Measurements from ENCODE around the gene ITPR1. TPM values are rescaled to one million over a fixed set of nuclear protein-coding genes. Genes with fewer than 3 reads are reported as not detected.
"Not testable (repeated sequence)": the region's sequence is repeated elsewhere in the genome, so short reads cannot be mapped to it uniquely, and the experiment has no call there.

The ITPR1 gene
- total RNA-seq, 1 donor from 2014 or later: 81.3 TPM

DNA sequence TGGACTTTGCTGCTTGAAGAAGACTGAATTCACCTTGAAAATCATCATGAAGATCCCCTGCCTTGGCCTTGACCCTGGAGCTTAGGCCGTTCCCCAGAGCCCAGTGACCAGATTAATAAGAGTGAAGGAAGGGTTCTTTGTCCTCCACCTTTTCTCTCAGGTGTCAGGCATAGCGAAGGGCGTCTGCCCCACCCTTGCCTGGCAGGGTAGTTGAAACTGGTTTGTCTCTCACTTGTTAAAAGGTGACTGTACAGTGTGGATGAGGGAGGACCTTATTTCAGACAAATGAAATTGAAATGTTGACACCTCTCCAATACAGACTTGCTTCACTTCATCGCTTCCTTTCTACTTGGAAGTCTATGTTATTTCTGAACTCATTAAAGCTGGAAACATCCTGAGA, 262.4 kb downstream of the ITPR1 start:
- no peak for ATAC-seq
- DNase-seq (ENCODE audit: low spot score): no peak
- intact Hi-C loops (cut with DNase I): no loop called here

DNA sequence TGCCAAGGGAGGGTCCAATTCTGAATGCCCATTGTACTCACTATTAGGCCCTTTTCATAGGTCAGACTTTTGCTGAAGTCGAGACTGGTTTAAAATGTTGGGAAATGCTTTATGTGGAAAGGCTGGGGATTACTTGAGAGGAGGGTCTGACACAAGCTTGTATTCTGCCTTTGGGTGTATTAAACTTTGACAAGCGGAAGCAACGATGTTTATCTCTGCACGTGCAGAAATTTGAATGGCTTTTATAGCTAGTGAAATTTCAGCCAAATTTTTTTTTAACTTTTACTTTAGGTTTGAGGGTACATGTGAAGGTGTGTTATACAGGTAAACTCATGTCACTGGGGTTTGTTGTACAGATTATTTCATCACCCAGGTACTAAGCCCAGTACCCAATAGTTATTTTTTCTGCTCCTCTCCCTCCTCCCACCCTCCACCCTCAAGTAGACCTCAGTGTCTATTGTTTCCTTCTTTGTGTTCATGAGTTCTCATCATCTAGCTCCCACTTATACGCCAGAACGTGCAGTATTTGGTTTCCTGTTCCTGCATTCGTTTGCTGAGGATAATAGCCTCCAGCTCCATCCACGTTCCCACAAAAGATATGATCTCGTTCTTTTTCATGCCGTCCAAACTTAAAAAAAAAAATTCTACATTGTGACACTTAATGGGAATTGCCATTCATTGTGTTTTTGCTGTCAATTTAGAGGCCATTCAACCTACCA, 263.1 kb downstream of the ITPR1 start:
- ATAC-seq (no peak), DNase-seq (ENCODE audit: low spot score) (no peak)
- intact Hi-C loops (cut with DNase I): no loop called here

DNA sequence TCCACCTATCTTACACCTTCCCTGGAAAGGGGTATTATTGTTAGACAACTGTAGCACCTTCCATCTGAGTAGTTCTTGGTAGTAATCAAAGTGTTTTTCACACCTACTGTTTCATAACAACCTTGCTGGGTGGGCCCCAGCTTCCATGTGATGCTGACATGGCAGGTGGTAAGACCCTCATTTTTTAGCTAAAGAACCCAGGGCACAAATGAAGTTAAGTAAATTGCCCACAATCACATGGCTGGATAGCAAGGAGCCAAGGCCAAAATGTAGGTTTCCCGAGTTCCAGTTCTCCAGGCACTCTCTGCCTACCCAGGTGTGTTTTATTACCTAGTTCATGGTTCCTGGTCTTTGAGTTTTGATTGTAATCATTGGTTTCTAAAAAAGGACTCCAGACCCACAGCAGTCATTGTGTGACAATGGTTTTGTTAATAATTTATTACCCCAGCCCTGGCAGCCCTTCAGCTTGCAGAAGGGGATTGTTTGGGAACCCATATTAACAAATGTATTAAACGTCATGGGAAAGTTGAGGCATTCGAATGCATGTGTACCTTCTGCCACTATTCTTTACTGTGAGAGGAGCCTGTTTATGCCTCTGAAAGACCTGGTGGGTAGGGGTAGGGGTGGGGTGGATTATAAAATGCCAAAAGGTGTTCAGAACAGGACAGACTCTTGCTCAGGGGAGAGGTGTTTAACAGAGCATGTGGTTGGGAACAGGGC, 263.9 kb downstream of the ITPR1 start:
- DNase-seq (ENCODE audit: low spot score): no peak
- intact Hi-C loops (cut with DNase I): no loop called here
- no peak for ATAC-seq

DNA sequence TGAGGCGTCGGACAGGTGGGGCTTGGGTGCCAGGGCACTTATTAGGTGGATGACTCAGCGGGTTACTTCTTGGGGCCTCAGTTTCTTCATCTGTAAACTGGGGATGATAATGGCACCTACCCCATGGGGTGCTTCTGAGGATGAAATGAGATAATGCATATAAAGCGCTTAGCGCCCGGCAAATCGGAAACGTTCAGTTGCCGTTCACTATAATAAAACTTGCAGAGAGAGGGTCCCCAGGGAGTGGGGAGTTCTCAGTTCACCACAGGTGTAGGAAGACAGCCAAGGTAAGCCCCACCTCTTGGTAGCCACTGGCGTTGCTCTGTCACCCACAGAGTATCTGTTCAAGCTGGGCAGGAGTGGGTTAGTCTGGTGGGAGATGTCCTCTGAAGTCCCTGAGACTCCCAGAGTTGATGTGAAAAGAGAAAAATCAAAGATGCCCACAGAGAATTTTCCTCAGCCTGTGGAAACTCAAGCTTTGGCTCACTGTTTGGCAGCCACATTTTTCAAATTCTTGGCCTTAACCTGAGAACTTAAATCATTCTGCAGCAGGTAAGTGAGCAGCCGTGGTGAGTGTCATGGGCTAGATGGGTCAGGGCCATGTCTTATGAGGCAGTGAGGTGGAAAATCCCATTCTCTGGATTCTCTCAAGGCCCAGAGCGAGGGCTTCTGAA, 264.6 kb downstream of the ITPR1 start:
- DNase-seq (ENCODE audit: low spot score): no peak
- no peak for ATAC-seq
- intact Hi-C loops (cut with DNase I): no loop called here

DNA sequence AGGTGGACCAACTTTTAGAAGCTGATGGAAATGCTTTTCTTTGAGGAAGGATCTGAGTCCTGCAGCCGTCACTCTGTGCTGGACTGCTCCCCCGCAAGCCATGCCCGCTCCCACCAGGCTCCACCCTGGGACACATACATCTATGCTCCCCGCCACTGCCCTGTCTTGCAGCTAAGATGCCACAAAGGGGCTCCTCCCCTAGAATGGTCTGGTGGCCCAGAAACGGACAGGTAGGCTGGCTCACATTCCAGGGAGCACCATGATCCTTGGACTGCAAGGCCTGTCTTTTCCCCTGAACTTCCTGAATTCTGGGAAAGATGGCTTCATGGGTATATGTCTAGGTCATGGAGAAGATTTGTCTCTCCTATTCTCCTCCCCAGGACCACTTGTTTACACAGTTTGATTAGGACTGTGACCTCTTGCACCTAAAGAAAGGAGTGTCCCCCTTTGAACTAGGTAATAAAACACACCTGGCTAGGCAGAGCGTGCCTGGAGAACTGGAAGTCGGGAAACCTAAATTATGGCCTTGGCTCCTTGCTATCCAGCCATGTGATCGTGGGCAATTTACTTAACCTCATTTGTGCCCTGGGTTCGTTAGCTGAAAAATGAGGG, 265.2 kb downstream of the ITPR1 start:
- DNase-seq (ENCODE audit: low spot score): no peak
- intact Hi-C loops (cut with DNase I): no loop called here
- no peak for ATAC-seq

DNA sequence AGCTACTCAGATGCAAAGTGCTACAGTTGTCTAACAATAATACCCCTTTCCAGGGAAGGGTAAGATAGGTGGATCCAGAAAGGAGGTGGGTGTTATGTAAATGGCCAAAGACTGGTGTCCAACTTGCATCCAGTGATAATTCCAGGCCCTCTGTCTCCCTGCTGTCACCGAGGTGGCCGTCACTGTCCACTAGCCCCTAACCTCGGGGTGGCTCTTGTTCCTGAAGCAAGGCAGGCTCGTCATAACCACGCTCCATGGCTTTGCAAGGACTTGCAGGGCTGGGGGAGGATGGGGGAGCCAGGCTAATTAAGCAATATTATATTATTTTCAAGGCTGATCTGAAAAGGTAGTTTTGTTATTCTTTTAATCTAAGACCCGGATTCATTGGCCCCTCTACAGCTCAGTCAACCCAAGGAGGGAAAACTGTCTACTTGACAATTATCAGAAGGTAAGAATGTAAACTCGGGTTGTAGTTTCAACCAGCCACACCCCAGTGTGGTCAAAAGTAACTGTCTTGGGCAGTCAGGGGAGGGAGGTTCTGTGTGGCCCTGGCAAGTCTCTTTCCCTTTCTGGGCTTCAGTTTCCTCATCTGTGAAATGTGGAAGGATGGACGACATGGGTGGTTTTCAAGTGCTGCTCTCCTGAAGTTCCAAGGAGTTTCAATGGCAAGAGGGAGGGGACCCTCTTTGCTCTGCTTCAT, 266.0 kb downstream of the ITPR1 start:
- ATAC-seq (no peak), DNase-seq (ENCODE audit: low spot score) (no peak)
- intact Hi-C loops (cut with DNase I): no loop called here

DNA sequence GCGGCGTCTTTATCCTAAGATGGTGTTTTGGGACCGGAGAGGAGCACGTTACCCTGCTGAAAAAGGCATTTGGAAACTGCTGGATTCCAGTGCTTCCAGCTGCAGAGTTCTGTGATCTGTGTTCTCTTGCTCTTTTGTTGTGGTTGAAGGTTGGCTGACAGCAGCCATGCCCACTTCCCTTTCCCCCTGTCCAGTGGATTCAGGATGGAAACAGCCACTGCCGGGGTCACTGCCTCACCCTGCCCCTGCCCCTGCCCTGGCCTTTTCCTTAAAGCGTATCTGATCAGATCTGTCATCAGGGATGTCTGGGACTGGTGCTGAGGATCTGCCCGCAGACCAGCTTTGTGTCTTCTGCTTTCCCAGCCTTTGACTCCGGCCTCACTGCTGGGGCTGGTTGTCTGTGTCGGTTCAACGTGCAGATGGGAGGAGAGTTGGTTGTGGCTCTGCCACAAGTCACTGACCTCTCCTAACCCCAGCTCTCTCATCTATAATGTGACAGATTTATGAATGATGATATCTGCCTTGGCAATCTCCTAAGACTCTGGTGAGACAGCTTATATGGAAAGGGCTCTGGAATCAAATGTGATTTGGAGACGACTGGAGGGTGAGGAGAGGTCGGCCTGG, 266.7 kb downstream of the ITPR1 start:
- DNase-seq (ENCODE audit: low spot score) (no peak), ATAC-seq (no peak)
- intact Hi-C loops (cut with DNase I): no loop called here

DNA sequence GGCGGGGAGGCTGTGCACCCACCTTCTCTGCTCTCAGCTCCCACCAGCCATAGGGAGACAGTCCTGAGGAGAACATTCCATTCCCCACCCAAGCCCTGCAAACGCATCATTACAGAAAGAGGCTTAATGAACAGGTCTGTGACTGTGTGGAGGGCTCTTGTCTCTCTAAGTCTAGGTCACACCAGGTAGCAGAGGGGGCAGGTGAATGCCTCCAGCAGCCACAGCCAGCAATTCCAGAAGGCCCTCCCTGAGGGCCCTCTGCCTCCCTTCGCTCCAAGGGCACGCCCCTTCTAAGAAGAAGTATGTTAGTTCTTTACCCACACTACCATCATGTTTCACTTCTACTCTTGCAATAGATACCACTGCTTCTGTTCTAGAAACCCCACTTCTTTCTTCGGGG, 268.6 kb downstream of the ITPR1 start:
- no peak for ATAC-seq
- no peak for DNase-seq (ENCODE audit: low spot score)
- intact Hi-C loops (cut with DNase I): no loop called here

DNA sequence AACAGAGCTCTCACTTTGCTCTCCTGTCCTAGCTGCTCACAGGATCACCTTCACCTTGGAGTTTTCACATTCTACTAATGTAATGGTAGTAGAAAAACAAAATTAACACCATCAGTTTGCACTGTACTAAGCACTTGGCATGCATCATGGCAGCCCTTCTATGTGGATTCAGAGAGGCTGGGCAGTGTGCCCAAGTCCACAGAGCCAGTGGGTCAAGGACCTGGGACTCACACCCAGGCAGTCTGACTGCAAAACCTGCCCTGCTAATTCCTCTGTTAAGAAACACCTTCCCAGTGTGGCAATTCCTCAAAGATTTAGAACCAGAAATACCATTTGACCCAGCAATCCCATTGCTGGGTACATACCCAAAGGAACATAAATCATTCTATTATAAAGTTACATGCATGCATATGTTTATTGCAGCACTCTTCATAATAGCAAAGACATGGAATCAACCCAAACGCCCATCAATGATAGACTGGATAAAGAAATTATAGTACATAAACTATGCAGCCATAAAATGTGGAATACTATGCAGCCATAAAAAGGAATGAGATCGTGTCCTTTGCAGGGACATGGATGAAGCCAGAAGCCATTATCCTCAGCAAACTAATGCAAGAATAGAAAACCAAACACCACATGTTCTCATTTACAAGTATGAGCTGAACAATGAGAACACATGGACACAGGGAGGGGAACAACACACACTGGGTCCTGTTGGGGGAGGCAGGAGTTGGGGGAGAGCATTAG, 269.5 kb downstream of the ITPR1 start:
- ATAC-seq; intact Hi-C loops (cut with DNase I); DNase-seq (ENCODE audit: low spot score): not testable (repeated sequence)

DNA sequence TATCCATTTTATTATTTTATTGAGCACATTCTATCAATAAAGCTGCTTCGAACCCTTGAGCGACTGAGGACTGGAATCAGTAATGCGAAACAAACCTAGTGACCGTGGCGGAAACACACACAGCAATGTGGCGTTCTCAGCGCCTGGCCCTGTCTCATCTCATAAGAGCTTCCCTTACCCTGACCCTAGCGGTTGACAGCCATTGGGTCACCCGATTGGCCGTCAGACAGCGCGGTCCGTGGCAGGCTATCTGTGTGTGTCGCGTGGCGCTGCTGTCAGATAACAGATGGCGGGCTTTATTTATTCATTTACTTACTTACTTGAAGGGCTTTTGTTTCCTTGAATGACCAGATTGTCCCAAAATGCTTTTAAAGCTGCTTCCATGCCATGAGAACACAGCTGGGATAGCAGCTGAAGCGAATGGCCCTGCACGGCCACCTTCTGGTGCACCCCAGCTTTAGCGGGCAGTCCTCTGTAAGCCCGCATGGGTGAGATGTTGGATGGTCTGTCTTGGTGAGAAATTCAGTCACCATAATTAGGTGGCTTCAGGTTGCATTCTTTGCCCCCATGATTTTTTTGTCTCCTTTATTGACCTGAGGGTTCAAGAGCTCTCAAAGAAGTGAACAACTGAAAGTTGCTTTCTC, 270.6 kb downstream of the ITPR1 start:
- no peak for DNase-seq (ENCODE audit: low spot score)
- intact Hi-C loops (cut with DNase I): no loop called here
- no peak for ATAC-seq

DNA sequence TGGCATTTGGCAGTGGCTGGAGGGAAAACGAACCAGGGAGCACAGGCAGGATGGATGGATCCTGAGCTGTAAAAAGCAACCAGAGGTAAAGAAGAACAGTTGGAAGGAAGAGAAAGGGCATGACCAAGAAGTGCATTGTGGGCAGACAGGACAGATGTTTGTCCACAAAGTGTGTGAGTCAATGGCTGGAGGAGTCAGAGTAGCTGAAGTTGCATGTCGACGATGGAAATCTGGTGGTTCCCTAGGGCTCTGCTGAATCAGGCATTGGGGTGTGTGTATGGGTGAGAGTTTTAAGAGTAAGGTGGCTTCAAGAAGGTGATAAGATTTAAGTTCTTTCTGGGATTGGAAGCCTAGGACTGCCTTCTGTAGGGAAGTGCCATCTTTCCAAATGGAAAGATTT, 272.1 kb downstream of the ITPR1 start:
- intact Hi-C loops (cut with DNase I): no loop called here
- ATAC-seq (no peak), DNase-seq (ENCODE audit: low spot score) (no peak)

DNA sequence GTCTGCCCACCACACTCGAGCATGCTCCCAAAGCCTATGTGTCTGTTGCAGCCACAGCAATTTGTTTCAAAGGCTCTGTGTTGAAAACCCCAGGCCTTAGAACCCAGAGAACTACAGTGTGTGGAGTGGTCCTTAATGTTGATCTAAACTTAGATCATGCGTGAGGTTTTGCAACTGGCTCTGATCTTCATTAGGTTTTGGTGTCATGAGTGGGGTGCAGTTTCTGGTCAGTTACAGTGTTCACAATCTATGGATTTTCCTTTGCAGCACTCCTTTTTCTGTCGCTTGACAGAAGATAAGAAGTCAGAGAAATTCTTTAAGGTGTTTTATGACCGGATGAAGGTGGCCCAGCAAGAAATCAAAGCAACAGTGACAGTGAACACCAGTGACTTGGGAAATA, 273.1 kb downstream of the ITPR1 start:
- intact Hi-C loops (cut with DNase I): no loop called here
- no peak for ATAC-seq
- no peak for DNase-seq (ENCODE audit: low spot score)

DNA sequence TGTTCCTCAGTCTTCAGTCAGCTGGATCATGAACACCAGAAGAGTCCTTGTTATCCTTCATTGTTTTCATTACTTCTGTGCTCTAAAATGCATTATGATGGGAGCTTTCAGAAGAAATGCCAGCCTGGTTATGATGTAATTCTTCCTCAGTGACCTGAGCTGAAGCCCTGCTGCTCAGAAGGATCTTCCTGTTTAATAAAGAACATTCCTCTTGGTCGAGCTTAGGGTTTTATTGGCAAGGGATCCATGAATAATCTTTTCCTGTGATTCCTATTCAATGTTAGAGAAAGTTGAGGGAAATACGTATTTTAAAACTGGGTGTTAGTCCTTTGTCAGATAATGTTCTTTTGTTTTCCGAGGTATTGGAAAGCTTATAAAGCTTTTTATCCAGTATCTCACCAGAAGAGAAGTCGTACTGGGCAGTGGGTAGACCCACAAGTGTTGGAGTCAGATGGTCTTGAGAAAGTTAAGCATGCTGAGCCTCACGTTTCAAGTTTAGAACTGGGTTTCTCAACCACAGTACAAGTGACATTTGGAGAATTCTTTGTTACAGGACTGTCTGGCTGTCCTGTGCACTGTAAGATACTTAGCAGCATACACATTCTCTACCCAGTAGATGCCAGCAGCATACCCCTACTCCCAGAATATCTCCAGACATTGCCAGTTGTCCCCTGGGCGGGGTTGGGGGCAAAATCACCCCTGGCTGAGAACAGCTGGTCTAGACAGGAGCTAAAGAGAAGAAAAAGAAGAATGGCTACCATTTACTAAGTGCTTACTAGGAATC, 273.8 kb downstream of the ITPR1 start:
- ATAC-seq (no peak), DNase-seq (ENCODE audit: low spot score) (no peak)
- intact Hi-C loops (cut with DNase I): no loop called here

DNA sequence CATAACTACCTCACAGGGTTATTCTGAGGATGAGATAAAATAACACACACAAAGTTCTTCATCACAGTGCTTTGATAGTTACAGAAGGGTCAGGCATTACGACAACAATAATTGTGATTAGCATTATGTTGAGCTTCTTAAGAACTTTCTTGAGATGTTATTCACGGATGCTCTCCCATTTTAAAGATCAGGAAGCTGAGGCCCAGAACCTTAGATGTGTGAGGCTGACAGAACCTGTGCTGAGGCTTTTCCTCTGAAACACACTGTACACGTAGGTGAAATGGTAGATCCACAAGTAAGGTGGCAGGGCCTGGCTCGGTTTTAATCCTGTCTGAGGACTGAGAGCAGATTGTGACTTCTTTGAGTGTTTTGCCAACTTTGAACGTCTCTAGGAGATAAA, 274.9 kb downstream of the ITPR1 start:
- ATAC-seq: no peak
- intact Hi-C loops (cut with DNase I): no loop called here

DNA sequence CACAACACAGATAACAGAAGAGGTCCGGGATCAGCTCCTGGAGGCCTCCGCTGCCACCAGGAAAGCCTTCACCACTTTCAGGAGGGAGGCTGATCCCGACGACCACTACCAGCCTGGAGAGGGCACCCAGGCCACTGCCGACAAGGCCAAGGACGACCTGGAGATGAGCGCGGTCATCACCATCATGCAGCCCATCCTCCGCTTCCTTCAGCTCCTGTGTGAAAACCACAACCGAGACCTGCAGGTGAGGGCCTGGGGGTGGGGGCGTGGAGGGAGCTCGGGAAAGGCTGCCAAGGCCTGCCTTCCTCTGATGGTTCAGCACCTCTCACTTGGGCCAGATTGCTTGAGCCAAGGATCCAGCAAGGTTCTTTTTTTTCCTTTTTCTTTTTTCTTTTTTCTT, 275.4 kb downstream of the ITPR1 start:
- intact Hi-C loops (cut with DNase I): no loop called here
- no peak for ATAC-seq
- no peak for DNase-seq (ENCODE audit: low spot score)

More for the DNA sequence above, 274.9 kb downstream of the ITPR1 start:
- DNase-seq (ENCODE audit: low spot score): no peak

DNA sequence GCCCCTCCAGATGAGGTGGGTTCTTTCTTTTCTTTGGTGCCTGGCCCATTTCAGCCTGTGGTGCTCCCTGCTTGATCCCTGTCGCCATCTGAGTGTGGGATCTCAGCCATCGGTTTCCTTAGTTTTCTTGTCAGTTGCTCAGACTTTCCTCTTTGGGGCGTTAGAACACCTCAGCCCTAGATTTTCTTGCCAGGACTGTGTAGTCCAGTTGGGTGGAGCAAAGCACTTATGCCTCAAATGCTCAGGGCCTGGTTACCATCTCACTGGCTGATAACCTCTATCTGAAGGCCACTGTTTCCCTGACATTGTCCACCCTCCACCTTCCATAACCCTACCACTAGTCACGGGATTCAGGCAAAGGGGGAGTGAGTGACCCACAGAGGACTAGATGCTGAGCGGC, 277.4 kb downstream of the ITPR1 start:
- intact Hi-C loops (cut with DNase I): no loop called here
- DNase-seq (ENCODE audit: low spot score) (no peak), ATAC-seq (no peak)

DNA sequence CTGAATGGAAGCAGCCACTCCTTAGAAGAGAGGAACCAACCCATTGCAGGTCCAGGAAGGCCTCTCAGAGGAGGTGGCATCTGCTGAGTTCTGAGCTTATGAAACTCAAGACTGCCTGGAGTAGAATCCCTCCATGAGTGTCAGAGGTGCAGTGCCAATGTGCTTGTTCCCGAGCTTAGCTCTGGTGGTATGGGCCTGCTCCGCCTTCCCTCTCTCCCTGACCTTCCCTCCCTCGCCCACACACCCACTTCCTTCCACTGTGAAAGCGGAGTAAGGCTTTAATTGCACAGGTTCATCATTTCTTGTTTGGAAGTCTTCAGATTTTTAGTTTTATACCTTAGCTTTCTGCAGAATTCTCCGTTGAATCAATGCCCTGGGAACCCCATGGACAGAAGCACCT, 278.1 kb downstream of the ITPR1 start:
- DNase-seq (ENCODE audit: low spot score) (no peak), ATAC-seq (no peak)
- intact Hi-C loops (cut with DNase I): no loop called here
